Adrenal gland (tissue), 5 donors: Measurements from ENCODE around the gene CUX1.

Source experiments
- POLR2A ChIP-seq, 2 donors: fragments of 450-650 bp; IDR thresholded peaks; one replicate each; pipeline ENCODE4 v1.6.1; 2017; ENCODE audit warnings: antibody characterized with exemption in 2 of 2, mild to moderate bottlenecking in 2 of 2, moderate library complexity in 1 of 2
- TF ChIP-seq, protein P1 (sequence below), 6 experiments: fragments of 450-650 bp in 4 of 6; fragments of 200-600 bp in 2 of 6; sonication (generic) in 1 of 6; IDR thresholded peaks; 1 replicate in 5 of 6; 2 replicates in 1 of 6; pipeline versions ENCODE4 v1.5.1 to v1.8.0; 2016 to 2021; ENCODE audit warnings: antibody characterized with exemption in 6 of 6, mild to moderate bottlenecking in 2 of 6, moderate library complexity in 1 of 6
- donor health status: DM: no; HTN: no; CAD: no.

DNA sequence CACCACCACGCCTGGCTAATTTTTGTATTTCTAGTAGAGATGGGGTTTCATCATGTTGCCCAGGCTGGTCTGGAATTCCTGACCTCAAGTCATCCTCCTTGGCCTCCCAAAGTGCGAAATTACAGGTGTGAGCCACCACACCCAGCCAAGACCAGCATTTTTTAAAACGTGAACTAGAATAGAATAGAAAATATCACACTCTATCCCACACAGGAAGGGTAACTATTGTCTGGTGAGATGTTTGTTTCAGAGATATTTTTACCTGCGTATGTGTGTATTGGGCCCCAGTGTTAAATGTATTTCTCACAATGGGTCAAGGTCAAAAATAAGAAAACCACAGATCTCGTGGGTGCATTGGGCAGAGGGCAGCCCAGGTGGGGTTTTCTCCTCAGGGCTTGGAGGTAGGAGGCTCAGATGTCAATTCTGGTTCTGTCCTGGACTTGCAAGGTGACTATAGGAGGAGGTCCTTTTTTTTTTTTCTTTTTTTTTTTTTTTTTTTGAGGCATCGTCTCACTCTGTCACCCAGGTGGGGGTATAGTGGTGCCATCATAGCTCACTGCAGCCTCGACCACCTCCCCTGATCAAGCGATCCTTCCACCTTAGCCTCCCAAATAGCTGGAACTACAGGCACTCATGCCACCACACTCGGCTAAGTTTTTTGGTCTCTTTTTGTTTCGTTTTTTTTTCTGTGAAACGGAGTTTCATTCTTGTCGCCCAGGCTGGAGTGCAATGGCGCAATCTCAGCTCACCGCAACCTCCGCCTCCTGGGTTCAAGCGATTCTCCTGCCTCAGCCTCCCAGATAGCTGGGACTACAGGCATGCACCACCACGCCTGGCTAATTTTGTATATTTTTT is 488.2 kb downstream of the CUX1 start:
- no peak for TF ChIP-seq POLR2A (IDR thresholded peaks at IDR 0.05)
- TF ChIP-seq, protein P1, sequence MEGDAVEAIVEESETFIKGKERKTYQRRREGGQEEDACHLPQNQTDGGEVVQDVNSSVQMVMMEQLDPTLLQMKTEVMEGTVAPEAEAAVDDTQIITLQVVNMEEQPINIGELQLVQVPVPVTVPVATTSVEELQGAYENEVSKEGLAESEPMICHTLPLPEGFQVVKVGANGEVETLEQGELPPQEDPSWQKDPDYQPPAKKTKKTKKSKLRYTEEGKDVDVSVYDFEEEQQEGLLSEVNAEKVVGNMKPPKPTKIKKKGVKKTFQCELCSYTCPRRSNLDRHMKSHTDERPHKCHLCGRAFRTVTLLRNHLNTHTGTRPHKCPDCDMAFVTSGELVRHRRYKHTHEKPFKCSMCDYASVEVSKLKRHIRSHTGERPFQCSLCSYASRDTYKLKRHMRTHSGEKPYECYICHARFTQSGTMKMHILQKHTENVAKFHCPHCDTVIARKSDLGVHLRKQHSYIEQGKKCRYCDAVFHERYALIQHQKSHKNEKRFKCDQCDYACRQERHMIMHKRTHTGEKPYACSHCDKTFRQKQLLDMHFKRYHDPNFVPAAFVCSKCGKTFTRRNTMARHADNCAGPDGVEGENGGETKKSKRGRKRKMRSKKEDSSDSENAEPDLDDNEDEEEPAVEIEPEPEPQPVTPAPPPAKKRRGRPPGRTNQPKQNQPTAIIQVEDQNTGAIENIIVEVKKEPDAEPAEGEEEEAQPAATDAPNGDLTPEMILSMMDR (IDR thresholded peaks at IDR 0.05) = no peak
